Tibial nerve (tissue), 3 donors: ENCODE results near the gene ADH1C.
"Not testable (repeated sequence)": the region's sequence is repeated elsewhere in the genome, so short reads cannot be mapped to it uniquely, and the experiment has no call there.

ENCODE experiments used
- POLR2A ChIP-seq, 2 donors: fragments of 450-650 bp; IDR thresholded peaks; one replicate each; pipeline ENCODE4 v1.6.1; 2017; ENCODE audit warnings: antibody characterized with exemption in 2 of 2, mild to moderate bottlenecking in 2 of 2, moderate library complexity in 2 of 2
- TF ChIP-seq, protein P1 (sequence below), 5 experiments: fragments of 200-600 bp in 3 of 5; fragments of 450-650 bp in 2 of 5; sonication (generic) in 3 of 5; IDR thresholded peaks; one replicate each; pipeline ENCODE4 v1.5.1; 2016 to 2019; ENCODE audit warnings: antibody characterized with exemption in 5 of 5, mild to moderate bottlenecking in 3 of 5, moderate library complexity in 2 of 5

DNA sequence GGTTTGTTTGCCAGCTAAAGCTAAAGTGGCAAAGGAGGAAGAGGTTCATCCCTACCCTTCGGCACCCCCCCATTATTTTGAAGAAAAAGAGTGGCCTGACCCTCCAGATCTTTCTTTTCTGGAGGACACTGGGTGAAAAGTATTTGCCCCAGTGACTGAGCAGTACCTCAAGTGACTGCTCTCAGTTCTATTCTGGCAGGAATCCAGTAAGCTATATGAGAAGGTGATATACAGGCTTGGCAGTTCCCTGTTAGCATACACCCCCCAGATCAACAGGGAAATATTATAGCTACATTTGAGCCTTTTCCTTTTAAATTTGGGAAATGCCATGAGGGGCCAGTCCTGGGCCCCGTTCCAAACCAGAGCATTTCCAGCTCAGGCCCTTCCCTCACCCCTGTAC lies 15.3 kb upstream of the ADH1C start:
- TF ChIP-seq, protein P1, sequence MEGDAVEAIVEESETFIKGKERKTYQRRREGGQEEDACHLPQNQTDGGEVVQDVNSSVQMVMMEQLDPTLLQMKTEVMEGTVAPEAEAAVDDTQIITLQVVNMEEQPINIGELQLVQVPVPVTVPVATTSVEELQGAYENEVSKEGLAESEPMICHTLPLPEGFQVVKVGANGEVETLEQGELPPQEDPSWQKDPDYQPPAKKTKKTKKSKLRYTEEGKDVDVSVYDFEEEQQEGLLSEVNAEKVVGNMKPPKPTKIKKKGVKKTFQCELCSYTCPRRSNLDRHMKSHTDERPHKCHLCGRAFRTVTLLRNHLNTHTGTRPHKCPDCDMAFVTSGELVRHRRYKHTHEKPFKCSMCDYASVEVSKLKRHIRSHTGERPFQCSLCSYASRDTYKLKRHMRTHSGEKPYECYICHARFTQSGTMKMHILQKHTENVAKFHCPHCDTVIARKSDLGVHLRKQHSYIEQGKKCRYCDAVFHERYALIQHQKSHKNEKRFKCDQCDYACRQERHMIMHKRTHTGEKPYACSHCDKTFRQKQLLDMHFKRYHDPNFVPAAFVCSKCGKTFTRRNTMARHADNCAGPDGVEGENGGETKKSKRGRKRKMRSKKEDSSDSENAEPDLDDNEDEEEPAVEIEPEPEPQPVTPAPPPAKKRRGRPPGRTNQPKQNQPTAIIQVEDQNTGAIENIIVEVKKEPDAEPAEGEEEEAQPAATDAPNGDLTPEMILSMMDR (IDR thresholded peaks at IDR 0.05): not testable (repeated sequence)
- not testable (repeated sequence) for TF ChIP-seq POLR2A (IDR thresholded peaks at IDR 0.05)
